LHCN-M2 (cell line): ENCODE results near the gene COLEC12. TPM values are rescaled to one million over a fixed set of nuclear protein-coding genes. Genes with fewer than 3 reads are reported as not detected.

ENCODE experiments used
- DNase-seq: peaks from one replicate; pipeline ENCODE4 v3.0.0-alpha.2; 2012; ENCODE audit warnings: low read depth
- total RNA-seq: library from RNA; depleted of rRNA; stranded (reverse); fragments of >200 nt; gene quantifications from 2 replicates; pipeline ENCODE4 v1.2.3, GENCODE V29; 2014

Gene COLEC12
- total RNA-seq, 1 experiment from 2014 or later: 1.1 TPM

GRCh38 chr18:389658-390357 is 110.7 kb downstream of the COLEC12 start:
- peak; percentile 48 for DNase-seq

GRCh38 chr18:388200-388599 is 112.3 kb downstream of the COLEC12 start:
- DNase-seq: no peak

- DNase-seq: no peak
Observed at GRCh38 chr18:386994-387393, 113.5 kb downstream of the COLEC12 start.

- no peak for DNase-seq
Observed at GRCh38 chr18:384897-385296, 115.6 kb downstream of the COLEC12 start.

- no peak for DNase-seq
Observed at GRCh38 chr18:383135-383534, 117.4 kb downstream of the COLEC12 start.

- no peak for DNase-seq
Observed at GRCh38 chr18:382423-382984, 118.0 kb downstream of the COLEC12 start.

GRCh38 chr18:379681-380330 is 120.7 kb downstream of the COLEC12 start:
- no peak for DNase-seq

GRCh38 chr18:378079-378478 is 122.4 kb downstream of the COLEC12 start:
- DNase-seq: no peak

- no peak for DNase-seq
Observed at GRCh38 chr18:377088-377487, 123.4 kb downstream of the COLEC12 start.

- peak; percentile 61 for DNase-seq
Observed at GRCh38 chr18:376311-376710, 124.2 kb downstream of the COLEC12 start.

- DNase-seq: peak; percentile 18
Observed at GRCh38 chr18:374721-375168, 125.8 kb downstream of the COLEC12 start.

- no peak for DNase-seq
Observed at GRCh38 chr18:373780-374179, 126.7 kb downstream of the COLEC12 start.

- no peak for DNase-seq
Observed at GRCh38 chr18:371609-371982, 128.9 kb downstream of the COLEC12 start.

- no peak for DNase-seq
Observed at GRCh38 chr18:370751-371608, 129.5 kb downstream of the COLEC12 start.

- DNase-seq: no peak
Observed at GRCh38 chr18:369224-370015, 131.1 kb downstream of the COLEC12 start.

- no peak for DNase-seq
Observed at GRCh38 chr18:366466-367061, 133.9 kb downstream of the COLEC12 start.

GRCh38 chr18:365651-366050 is 134.8 kb downstream of the COLEC12 start:
- no peak for DNase-seq

- DNase-seq: peak; percentile 24
Observed at GRCh38 chr18:364256-364826, 136.2 kb downstream of the COLEC12 start.

GRCh38 chr18:363301-364085 is 137.0 kb downstream of the COLEC12 start:
- DNase-seq: peak; percentile 75
